NB4 (cell line): Measurements from ENCODE around the gene SLC35E1.
"Not testable (repeated sequence)": the region's sequence is repeated elsewhere in the genome, so short reads cannot be mapped to it uniquely, and the experiment has no call there.

ENCODE experiments used
- DNase-seq: peaks from one replicate; pipeline ENCODE4 v3.0.0; 2010; ENCODE audit warnings: low read depth
- H3K4me3 ChIP-seq: one replicate; pipeline ENCODE4 v1.5.1; 2011; ENCODE audit warnings: mild to moderate bottlenecking, low read depth, low read length, moderate library complexity
- CTCF ChIP-seq: IDR thresholded peaks from one replicate; pipeline ENCODE4 v1.5.1; 2012; ENCODE audit warnings: low read depth, low read length
- MAX ChIP-seq: IDR thresholded peaks from 2 replicates; pipeline ENCODE4 v1.6.1; 2011; ENCODE audit warnings: low read depth, low read length
- MYC ChIP-seq: IDR thresholded peaks from 2 replicates; pipeline ENCODE4 v1.6.1; 2011; ENCODE audit warnings: low read depth, low read length
- POLR2A ChIP-seq: IDR thresholded peaks from 2 replicates; pipeline ENCODE4 v1.6.1; 2011; ENCODE audit warnings: mild to moderate bottlenecking; ENCODE audit not compliant: insufficient read length; ENCODE audit errors: extremely low read depth

Gene SLC35E1

GRCh38 chr19:16554776-16555175, 17.4 kb downstream of the SLC35E1 start:
- H3K4me3 ChIP-seq: no peak overlapping the region
- DNase-seq: no peak
- TF ChIP-seq CTCF (no peak), MAX (no peak), POLR2A (no peak), MYC (no peak)

- not testable (repeated sequence) for DNase-seq, H3K4me3 ChIP-seq
Measured at GRCh38 chr19:16551902-16552301, 20.3 kb downstream of the SLC35E1 start.

- DNase-seq: no peak
- TF ChIP-seq POLR2A (no peak), CTCF (no peak), MAX (no peak), MYC (no peak)
- no peak overlapping the region for H3K4me3 ChIP-seq
Measured at GRCh38 chr19:16548956-16549355, 23.3 kb downstream of the SLC35E1 start.

- no peak for DNase-seq
- H3K4me3 ChIP-seq: no peak overlapping the region
- no peak for TF ChIP-seq CTCF
- TF ChIP-seq MAX: no peak
- TF ChIP-seq POLR2A: no peak
- TF ChIP-seq MYC: no peak
Measured at GRCh38 chr19:16544473-16545231, 27.6 kb downstream of the SLC35E1 start.

GRCh38 chr19:16543734-16544133, 28.5 kb downstream of the SLC35E1 start:
- DNase-seq: not testable (repeated sequence)
- H3K4me3 ChIP-seq: peak overlapping the region; percentile 92

- H3K4me3 ChIP-seq: peak overlapping the region; percentile 92
- TF ChIP-seq MYC (no peak), CTCF (no peak), POLR2A (no peak), MAX (no peak)
- DNase-seq: peak; percentile 28
Measured at GRCh38 chr19:16542910-16543472, 29.2 kb downstream of the SLC35E1 start.
